ACC112 (cell line): ENCODE results near the gene U2AF2.
A peak's percentile ranks its signal among the peaks of the same experiment; 100 is the strongest.

Experiments
- H2AFZ ChIP-seq: fragments of 200-600 bp; sonication (generic); one replicate; pipeline ENCODE4 v1.6.0; 2017; ENCODE audit warnings: antibody characterized with exemption, low read length; ENCODE audit not compliant: unreplicated experiment
- H3K27ac ChIP-seq: fragments of 200-600 bp; sonication (generic); 2 replicates; pipeline ENCODE4 v1.5.1; 2014; ENCODE audit warnings: low read depth, mild to moderate bottlenecking, antibody characterized with exemption, low read length, moderate library complexity
- H3K27me3 ChIP-seq: fragments of 200-600 bp; sonication (generic); 2 replicates; pipeline ENCODE4 v1.6.1; 2014; ENCODE audit warnings: mild to moderate bottlenecking, antibody characterized with exemption, low read length, moderate library complexity, mixed read lengths; ENCODE audit not compliant: insufficient read depth
- H3K36me3 ChIP-seq: fragments of 200-600 bp; sonication (generic); 2 replicates; pipeline ENCODE4 v1.6.1; 2016; ENCODE audit warnings: mild to moderate bottlenecking, antibody characterized with exemption, low read length, moderate library complexity, mixed read lengths; ENCODE audit not compliant: insufficient read depth
- H3K4me1 ChIP-seq: fragments of 200-600 bp; sonication (generic); one replicate; pipeline ENCODE4 v1.6.1; 2016; ENCODE audit warnings: low read length, mixed read lengths; ENCODE audit not compliant: insufficient read depth, unreplicated experiment, control insufficient read depth
- H3K4me3 ChIP-seq: fragments of 200-600 bp; sonication (generic); 2 replicates; pipeline ENCODE4 v1.5.1; 2014; ENCODE audit warnings: mild to moderate bottlenecking, low read depth, low read length
- H3K79me2 ChIP-seq: fragments of 200-600 bp; sonication (generic); one replicate; pipeline ENCODE4 v1.6.0; 2016; ENCODE audit warnings: low read length; ENCODE audit not compliant: control insufficient read depth, unreplicated experiment, insufficient read depth

The U2AF2 gene

DNA sequence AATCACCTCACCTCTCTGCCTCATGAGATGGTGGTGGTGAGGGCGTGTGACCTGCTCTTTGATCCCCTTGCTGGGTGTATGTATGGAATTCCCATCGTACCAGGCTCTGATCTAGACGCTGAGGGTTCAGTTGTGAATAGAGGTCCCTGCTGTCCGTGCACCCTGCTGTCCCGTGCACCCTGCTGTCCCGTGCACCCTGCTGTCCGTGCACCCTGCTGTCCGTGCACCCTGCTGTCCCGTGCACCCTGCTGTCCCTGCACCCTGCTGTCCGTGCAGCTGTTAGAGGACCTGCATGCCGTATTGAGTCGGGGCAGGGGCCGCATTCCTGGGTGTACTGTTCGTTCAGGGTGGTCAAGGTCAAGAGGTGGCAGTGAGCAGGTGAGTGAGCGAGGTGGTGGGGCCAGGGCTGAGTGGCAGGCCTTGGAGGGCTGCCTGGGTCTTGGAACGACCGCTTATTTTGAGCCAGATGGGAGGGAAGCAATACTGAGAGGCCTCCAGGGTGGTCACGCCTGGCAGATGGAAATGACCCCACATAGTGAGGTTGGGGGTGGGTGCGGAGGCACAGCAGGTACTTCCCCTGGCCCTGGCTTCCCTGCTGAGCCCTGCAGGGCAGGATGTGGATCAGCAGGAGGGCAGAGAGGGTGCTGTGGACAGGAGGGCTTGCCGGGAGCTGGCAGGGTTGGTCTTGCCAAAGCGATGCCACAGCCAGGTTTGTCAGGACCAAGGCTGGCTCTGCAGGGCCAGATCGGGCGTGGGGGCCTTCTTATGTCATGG is 15.6 kb downstream of the U2AF2 start:
- H2AFZ ChIP-seq: no peak overlapping the region
- H3K4me3 ChIP-seq: no peak overlapping the region
- peaks cover 35% of the 10 kb centered on the region for H3K79me2 ChIP-seq
- no peak overlapping the region for H3K27ac ChIP-seq
- H3K4me1 ChIP-seq: peaks cover 20% of the 10 kb centered on the region
- H3K36me3 ChIP-seq: peaks cover 2% of the 10 kb centered on the region; the same call in 1 of the 2 replicates
- H3K27me3 ChIP-seq: no peaks in the 10 kb centered on the region

DNA sequence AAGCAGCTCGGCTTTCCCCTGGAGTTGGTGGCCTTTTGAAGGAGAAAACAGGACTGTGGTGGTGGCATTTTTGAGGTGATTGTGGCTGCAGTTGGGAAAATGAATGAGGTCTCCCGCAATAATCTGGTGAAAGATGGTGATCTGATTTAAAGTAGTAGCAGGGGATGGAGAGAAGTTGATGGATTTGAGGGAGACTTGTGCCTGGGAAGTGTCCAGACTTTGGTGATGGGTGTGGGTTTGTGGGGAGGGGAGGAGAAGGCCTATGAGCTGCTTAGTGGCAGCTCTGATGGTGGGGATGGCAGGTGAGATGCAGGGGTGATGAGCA is 16.2 kb downstream of the U2AF2 start:
- no peak overlapping the region for H3K27ac ChIP-seq
- H2AFZ ChIP-seq: no peak overlapping the region
- H3K4me1 ChIP-seq: peaks cover 22% of the 10 kb centered on the region
- no peak overlapping the region for H3K4me3 ChIP-seq
- H3K36me3 ChIP-seq: peaks cover 2% of the 10 kb centered on the region; the same call in 1 of the 2 replicates
- peaks cover 37% of the 10 kb centered on the region for H3K79me2 ChIP-seq
- H3K27me3 ChIP-seq: no peaks in the 10 kb centered on the region

DNA sequence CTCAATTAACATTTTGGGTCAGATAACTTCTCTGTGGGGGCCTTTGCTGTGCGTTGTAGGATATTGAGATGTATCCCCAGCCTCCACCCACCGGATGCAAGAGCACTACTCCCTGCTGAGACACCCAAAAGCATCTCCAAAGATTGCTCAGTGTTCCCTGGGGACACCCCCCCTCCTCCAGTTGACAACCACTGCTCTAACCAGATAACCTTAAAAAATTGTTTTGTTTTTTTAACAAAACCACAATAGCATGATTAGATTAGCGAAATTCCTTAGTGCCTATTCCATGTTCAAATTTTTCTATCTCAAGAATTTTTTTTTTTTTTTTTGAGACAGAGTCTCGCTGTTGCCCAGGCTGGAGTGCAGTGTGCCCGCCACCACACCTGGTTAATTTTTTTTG is 17.6 kb downstream of the U2AF2 start:
- Histone ChIP-seq H3K4me3 (no peak overlapping the region), H3K79me2 (peaks cover 44% of the 10 kb centered on the region), H3K27me3 (no peaks in the 10 kb centered on the region), H2AFZ (no peak overlapping the region), H3K36me3 (no peaks in the 10 kb centered on the region), H3K27ac (peak overlapping the region; percentile 48), H3K4me1 (peaks cover 36% of the 10 kb centered on the region)

DNA sequence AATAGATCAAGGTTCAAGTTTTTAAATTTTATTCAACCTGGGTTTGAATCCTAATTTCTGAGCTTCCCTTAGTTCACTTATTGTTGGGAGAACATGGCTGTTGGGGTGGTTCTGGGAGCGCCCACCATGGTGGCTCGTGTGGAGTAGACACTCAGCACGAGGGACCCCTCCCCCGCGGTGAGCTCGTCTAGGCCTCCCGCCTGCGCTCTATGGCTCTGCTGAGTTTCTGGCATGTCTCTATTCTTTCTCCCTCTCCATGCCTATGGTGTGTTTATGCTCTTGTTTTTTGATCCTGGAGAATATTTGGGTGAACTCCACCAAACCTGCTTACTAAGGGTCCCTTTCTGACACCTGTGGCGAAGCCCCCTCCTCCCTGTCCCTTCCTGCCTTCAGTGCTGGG is 18.6 kb downstream of the U2AF2 start:
- no peak overlapping the region for H3K4me3 ChIP-seq
- H3K4me1 ChIP-seq: peaks cover 41% of the 10 kb centered on the region
- no peaks in the 10 kb centered on the region for H3K36me3 ChIP-seq
- H3K79me2 ChIP-seq: peaks cover 55% of the 10 kb centered on the region
- no peak overlapping the region for H2AFZ ChIP-seq
- H3K27me3 ChIP-seq: no peaks in the 10 kb centered on the region
- no peak overlapping the region for H3K27ac ChIP-seq

DNA sequence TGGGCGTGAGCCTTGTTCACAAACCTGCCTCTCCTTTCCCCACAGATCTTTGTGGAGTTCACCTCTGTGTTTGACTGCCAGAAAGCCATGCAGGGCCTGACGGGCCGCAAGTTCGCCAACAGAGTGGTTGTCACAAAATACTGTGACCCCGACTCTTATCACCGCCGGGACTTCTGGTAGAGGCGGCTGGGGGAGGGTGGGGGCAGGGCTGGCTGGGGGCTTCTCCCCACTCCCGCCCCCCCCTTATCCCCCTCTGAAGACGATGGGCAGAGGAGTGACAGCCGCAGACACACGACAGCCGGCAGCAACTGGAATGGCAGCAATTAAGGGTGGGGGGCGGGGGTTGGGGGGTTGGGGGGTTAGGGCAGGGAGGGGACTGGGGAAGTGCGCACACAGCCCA is 19.1 kb downstream of the U2AF2 start:
- Histone ChIP-seq H3K4me3 (no peak overlapping the region), H3K27me3 (no peaks in the 10 kb centered on the region), H3K79me2 (peaks cover 57% of the 10 kb centered on the region), H3K4me1 (peaks cover 41% of the 10 kb centered on the region), H3K36me3 (no peaks in the 10 kb centered on the region), H3K27ac (no peak overlapping the region), H2AFZ (no peak overlapping the region)

DNA sequence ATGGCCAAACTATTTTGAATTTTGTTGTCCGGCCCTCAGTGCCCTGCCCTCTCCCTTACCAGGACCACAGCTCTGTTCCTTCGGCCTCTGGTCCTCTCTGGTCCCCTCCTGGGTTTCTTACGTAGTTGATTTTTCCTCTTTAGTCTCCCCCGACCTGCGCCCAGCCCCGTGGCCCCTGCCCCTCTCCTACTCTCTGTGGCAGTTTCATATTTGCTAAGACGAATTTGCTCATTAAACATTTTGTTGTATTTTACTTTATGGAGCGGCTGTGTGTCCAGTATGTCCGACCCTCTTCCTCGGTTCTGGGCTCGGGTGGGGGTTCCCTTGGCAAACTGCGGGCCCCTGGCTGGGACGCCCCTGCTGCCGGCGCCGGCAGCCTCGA is 19.6 kb downstream of the U2AF2 start:
- Histone ChIP-seq H3K27ac (peak overlapping the region; percentile 45; the same call in 1 of the 2 replicates), H3K4me3 (peak overlapping the region; percentile 98), H3K36me3 (peaks cover 5% of the 10 kb centered on the region; the same call in 1 of the 2 replicates), H3K27me3 (no peaks in the 10 kb centered on the region), H3K79me2 (peaks cover 58% of the 10 kb centered on the region), H2AFZ (no peak overlapping the region), H3K4me1 (peaks cover 44% of the 10 kb centered on the region)

DNA sequence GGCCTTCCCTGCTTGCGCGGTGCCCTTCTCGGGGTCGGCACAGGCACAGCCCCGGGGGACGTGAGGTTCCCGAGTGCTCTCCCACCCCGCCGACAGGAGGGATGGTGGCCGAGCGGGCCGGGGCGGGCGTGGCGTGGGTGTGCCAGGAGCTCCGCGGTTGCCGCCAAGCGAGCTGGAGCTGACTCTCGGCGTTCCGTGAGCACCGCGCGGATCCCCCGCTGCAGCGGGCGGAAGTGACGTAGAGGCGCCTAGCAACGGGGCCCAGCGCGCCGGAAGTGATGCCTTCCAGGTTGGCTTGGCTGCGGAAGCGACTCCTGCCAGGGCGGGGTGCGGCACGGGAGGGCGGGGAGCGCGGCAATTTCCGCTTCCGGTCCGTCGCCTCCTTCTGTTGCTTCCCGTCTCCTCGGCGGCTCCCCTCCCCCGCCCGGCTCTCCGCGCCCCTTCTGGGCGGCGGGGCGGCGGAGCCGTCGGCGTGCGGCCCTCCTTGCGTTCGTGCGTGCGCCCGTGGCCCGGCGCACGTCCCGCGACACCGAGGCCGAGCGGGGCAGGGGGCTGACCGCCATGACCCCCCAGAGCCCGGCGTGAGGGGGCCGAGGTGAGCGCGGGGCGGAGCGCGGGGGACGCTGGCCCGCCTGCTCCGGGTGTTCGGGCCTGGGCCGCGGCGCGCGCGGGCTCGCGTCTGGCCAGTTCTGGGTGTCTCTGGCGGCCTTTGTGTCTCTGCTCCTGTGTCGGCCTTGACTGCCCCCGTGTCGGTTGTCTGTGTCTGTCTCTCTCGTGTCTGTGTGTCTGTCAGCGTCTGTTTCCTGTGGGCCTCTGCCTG is 20.2 kb downstream of the U2AF2 start, which contains the start of gene EPN1:
EPN1 (plus strand) TSS at position 386 of the 820 bp plus-strand sequence. CDS start 3,402 bp downstream, outside the sequence.
- peaks cover 49% of the 10 kb centered on the region for H3K4me1 ChIP-seq
- H3K79me2 ChIP-seq: peaks cover 61% of the 10 kb centered on the region
- H3K4me3 ChIP-seq: peak within 1 kb of the TSS; percentile 98
- H3K27me3 ChIP-seq: no peaks in the 10 kb centered on the region
- peaks cover 5% of the 10 kb centered on the region; the same call in 1 of the 2 replicates for H3K36me3 ChIP-seq
- peak within 1 kb of the TSS; percentile 85 for H2AFZ ChIP-seq
- peak within 1 kb of the TSS; percentile 63 for H3K27ac ChIP-seq

DNA sequence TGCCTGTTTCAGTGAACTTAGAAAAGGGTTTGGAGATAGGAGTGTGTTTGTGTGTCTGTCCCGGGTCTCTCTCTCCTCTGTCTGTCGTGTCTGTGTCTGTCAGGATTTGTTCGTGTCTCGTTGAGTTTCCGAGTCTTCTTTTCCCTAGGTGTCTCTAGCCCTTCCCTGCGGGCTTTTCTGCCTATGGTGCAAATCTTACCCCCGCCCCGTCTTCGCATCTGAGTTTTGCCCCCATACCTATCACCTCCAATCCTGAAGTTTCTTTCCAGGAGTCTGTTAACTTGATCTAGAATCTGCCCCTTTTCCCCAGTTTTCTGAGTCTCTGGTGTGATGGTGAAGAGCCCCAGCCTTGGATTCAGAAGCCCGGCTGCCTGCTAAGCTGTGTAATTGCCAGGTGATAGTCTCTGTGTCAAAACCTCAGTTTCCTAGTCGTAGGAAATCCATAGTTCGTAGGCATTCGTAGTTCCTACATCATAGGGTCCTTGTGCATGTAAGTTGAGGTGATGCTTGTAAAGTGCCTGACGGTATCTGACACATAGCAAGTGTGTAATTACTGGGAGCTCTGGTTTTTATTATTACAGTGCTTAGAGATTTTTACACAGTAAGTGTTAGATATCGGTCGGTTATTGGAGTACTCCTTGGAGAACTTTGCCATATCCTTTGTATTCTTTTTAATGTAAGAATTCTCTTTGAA is 21.0 kb downstream of the U2AF2 start:
- H3K4me1 ChIP-seq: peaks cover 49% of the 10 kb centered on the region

DNA sequence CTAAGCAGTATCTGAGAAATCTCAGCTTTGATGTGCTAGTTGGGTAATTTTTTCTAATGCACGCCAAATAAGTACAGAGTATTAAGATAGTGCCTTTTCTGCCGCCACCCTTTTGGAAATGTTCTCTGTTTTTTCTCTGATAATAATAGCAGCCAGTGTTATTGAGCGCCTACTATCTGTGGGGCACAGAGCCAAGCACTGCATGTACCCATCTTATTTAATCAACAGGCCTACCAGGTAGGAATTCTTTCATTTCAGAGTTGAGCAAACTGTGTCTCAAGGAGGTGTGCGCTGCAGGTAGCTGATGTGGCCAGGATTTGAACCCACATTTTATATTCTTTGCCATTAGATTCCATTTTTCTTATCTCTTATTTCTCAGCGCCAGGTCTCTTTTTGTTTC is 21.5 kb downstream of the U2AF2 start:
- Histone ChIP-seq H2AFZ (no peak overlapping the region), H3K27ac (no peak overlapping the region), H3K79me2 (peaks cover 71% of the 10 kb centered on the region), H3K4me1 (peaks cover 52% of the 10 kb centered on the region), H3K4me3 (peak overlapping the region; percentile 98), H3K27me3 (no peaks in the 10 kb centered on the region), H3K36me3 (peaks cover 5% of the 10 kb centered on the region; the same call in 1 of the 2 replicates)

More for the DNA sequence above, 21.0 kb downstream of the U2AF2 start:
- peak overlapping the region; percentile 98 for H3K4me3 ChIP-seq
- peaks cover 5% of the 10 kb centered on the region; the same call in 1 of the 2 replicates for H3K36me3 ChIP-seq
- peak overlapping the region; percentile 63 for H3K27ac ChIP-seq
- no peaks in the 10 kb centered on the region for H3K27me3 ChIP-seq
- H2AFZ ChIP-seq: peak overlapping the region; percentile 85
- peaks cover 65% of the 10 kb centered on the region for H3K79me2 ChIP-seq

DNA sequence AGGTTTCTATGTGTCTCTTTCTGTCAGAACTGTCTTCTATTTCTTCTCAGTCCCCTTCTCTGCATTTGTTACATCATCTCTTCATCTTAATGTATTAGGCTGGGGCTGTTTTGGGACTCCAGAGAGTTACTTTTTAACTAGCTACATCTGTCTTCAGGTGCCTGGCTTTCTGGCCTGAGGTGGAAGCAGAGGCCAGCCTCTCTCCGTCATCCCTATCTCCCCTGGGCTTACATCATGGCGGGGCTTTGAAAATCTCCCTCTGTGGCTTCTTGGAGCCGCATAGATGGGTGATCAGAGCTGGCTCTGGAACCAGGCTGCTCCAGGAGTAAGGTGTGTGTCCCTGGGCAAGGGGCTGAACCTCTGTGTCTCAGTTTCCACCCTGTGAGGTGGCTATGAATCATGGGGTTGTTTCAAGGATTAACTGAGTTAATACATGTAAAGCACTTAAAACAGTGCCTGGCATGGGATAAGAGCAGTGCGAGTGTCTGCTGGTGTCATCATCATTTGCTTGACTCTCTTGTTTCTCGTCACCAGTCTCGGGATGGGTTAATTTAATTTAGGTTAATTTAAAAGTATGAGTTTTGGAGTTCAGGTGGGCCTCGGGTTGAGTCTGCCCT is 22.2 kb downstream of the U2AF2 start:
- peaks cover 7% of the 10 kb centered on the region; the same call in 1 of the 2 replicates for H3K36me3 ChIP-seq
- no peaks in the 10 kb centered on the region for H3K27me3 ChIP-seq
- no peak overlapping the region for H2AFZ ChIP-seq
- peak overlapping the region; percentile 98 for H3K4me3 ChIP-seq
- H3K27ac ChIP-seq: no peak overlapping the region
- H3K4me1 ChIP-seq: peaks cover 49% of the 10 kb centered on the region
- peaks cover 77% of the 10 kb centered on the region for H3K79me2 ChIP-seq
